ENCODE data around the gene FBXL19.

DNA sequence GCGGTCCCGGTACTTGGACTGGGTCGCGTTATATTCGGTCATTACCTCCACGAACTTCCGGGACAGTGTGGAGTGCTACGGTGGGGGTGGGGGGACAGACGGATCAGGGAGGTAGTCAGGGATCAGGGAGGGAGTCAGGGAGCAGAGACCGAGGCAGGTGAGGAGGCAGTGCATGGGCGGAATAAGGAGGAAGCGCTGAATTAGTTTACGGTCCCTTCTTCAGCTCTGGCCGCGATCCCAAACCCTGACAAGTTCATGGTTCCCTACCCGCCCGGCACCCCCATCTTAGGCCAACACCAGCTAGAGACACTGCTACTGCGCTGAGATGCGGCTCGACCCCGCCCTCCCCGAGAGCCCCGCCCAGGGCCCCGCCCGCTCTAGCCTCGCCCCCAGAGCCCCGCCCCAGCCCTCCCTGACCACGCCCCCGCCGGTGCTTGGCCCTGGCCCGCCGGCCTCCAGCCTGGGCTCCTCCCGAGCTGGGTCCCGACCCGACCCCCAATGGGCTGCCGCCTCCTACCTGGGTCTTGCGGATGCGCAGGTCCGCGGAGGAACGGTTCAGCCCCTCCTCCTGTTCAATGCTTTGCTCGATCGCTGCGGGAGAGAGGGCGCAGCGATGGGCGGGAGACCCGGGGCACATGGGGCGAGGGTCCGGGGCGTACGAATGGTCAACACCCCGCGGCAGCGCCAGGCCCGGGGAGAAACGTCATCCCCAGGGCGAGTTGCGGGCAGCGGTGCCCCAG, 73.8 kb downstream of the FBXL19 start:
- TF ChIP-seq EZH2 (IDR thresholded peaks at IDR 0.05; ENCODE audit: insufficient read depth, poor library complexity, severe bottlenecking) (no peak), EZH2phosphoT487 (IDR thresholded peaks at IDR 0.05; ENCODE audit: insufficient read depth, low read depth) (no peak)
